ENCODE measurements around the gene RSL24D1. TPM values are rescaled to one million over a fixed set of nuclear protein-coding genes. Genes with fewer than 3 reads are reported as not detected.

RSL24D1 gene
- total RNA-seq, 1 experiment from 2014 or later = 115 TPM

GRCh38 chr15:55170361-55170760 is 26.4 kb downstream of the RSL24D1 start (continued):
- TF ChIP-seq USF2 (CRISPR knock-in tag; IDR thresholded peaks at IDR 0.05) (no peak), ZNF219 (CRISPR knock-in tag; IDR thresholded peaks at IDR 0.05; ENCODE audit: borderline replicate concordance) (no peak), KAT7 (CRISPR knock-in tag; IDR thresholded peaks at IDR 0.05; ENCODE audit: borderline replicate concordance) (no peak), HMGXB4 (CRISPR knock-in tag; IDR thresholded peaks at IDR 0.05) (no peak), ZNF512 (CRISPR knock-in tag; IDR thresholded peaks at IDR 0.05; ENCODE audit: borderline replicate concordance) (no peak)

GRCh38 chr15:55168350-55168974 is 28.3 kb downstream of the RSL24D1 start:
- Mint-ChIP-seq H3K4me3 (no peak overlapping the region), H3K36me3 (no peaks in the 10 kb centered on the region), H3K4me1 (no peaks in the 10 kb centered on the region), H3K27ac (no peak overlapping the region), H3K9me3 (no peaks in the 10 kb centered on the region), H3K27me3 (ENCODE audit: low read depth) (no peaks in the 10 kb centered on the region)
- ChIA-PET POLR2A (no interaction called here), CTCF (interaction anchor here (0.5 to 1.9 kb wide), 37 partner anchors 9 to 1252 kb away, joined by 3 to 10 read pairs (median 4); partner anchors contain the start of genes CCPG1, PIERCE2, RSL24D1 and UNC13C)
- DNase-seq (ENCODE audit: low spot score) (peak; percentile 80), ATAC-seq (peak; percentile 99)
- TF ChIP-seq NR1H2 (CRISPR knock-in tag; IDR thresholded peaks at IDR 0.05) (no peak), ZBTB43 (CRISPR knock-in tag; IDR thresholded peaks at IDR 0.05) (no peak), HMGXB4 (CRISPR knock-in tag; IDR thresholded peaks at IDR 0.05) (no peak), FOXK1 (CRISPR knock-in tag; IDR thresholded peaks at IDR 0.05) (peak; percentile 18; the same call in 1 of the 2 replicates), PRDM15 (CRISPR knock-in tag; IDR thresholded peaks at IDR 0.05) (no peak), TP53 (CRISPR knock-in tag; IDR thresholded peaks at IDR 0.05) (no peak), ZNF423 (CRISPR knock-in tag; IDR thresholded peaks at IDR 0.05) (peak; percentile 67), AR (CRISPR knock-in tag; IDR thresholded peaks at IDR 0.05) (no peak), ZNF138 (CRISPR knock-in tag; conservative IDR thresholded peaks at IDR 0.05) (no peak), RORB (CRISPR knock-in tag; IDR thresholded peaks at IDR 0.05) (no peak), KAT7 (CRISPR knock-in tag; IDR thresholded peaks at IDR 0.05; ENCODE audit: borderline replicate concordance) (no peak), ZNF121 (CRISPR knock-in tag; IDR thresholded peaks at IDR 0.05) (no peak), MLX (CRISPR knock-in tag; IDR thresholded peaks at IDR 0.05) (no peak), ZNF317 (CRISPR knock-in tag; IDR thresholded peaks at IDR 0.05; ENCODE audit: borderline replicate concordance, low read depth) (no peak), CTCF (IDR thresholded peaks at IDR 0.05) (peak; percentile 65)

Measured in WTC11 (cell line).